Fibroblast of lung (primary cell): ENCODE measurements around the gene SEZ6L. TPM values are rescaled to one million over a fixed set of nuclear protein-coding genes. Genes with fewer than 3 reads are reported as not detected.
A peak's percentile ranks its signal among the peaks of the same experiment; 100 is the strongest.

Source experiments
- DNase-seq, 2 donors: peaks; one replicate each; pipeline versions ENCODE4 v3.0.0 to v3.0.0-alpha.2; 2010; ENCODE audit warnings: low read depth in 2 of 2
- H2AFZ ChIP-seq: 2 replicates; pipeline ENCODE4 v1.5.1; 2012; ENCODE audit warnings: low read length, control low read depth, inconsistent platforms
- H3K27ac ChIP-seq: 2 replicates; pipeline ENCODE4 v1.5.1; 2011; ENCODE audit warnings: low read length, control low read depth; ENCODE audit not compliant: insufficient read depth
- H3K27me3 ChIP-seq: 2 replicates; pipeline ENCODE4 v1.5.1; 2011; ENCODE audit warnings: mild to moderate bottlenecking, low read length; ENCODE audit not compliant: control insufficient read depth, insufficient read depth
- H3K36me3 ChIP-seq: 2 replicates; pipeline ENCODE4 v1.5.1; 2011; ENCODE audit warnings: low read length; ENCODE audit not compliant: control insufficient read depth, insufficient read depth
- H3K4me1 ChIP-seq: 2 replicates; pipeline ENCODE4 v1.5.1; 2011; ENCODE audit warnings: low read length; ENCODE audit not compliant: control insufficient read depth, insufficient read depth; ENCODE audit errors: extremely low read depth
- H3K4me2 ChIP-seq: 2 replicates; pipeline ENCODE4 v1.5.1; 2011; ENCODE audit warnings: low read length, control low read depth; ENCODE audit not compliant: insufficient read depth; ENCODE audit errors: extremely low read depth
- H3K4me3 ChIP-seq, 4 experiments: fragments of 200-600 bp in 1 of 4; sonication (generic) in 1 of 4; replicated peaks in 1 of 4; 2 replicates each; pipeline ENCODE4 v1.5.1; 2011 to 2016; ENCODE audit warnings: low read length in 4 of 4, low read depth in 3 of 4, mild to moderate bottlenecking in 3 of 4, control low read depth in 2 of 4, inconsistent platforms in 1 of 4, mixed read lengths in 1 of 4; ENCODE audit not compliant: insufficient read depth in 1 of 4; ENCODE audit errors: control extremely low read depth in 1 of 4
- H3K79me2 ChIP-seq: 2 replicates; pipeline ENCODE4 v1.5.1; 2012; ENCODE audit warnings: mild to moderate bottlenecking, low read length, inconsistent platforms; ENCODE audit not compliant: control insufficient read depth, insufficient read depth
- H3K9ac ChIP-seq: 2 replicates; pipeline ENCODE4 v1.5.1; 2011; ENCODE audit warnings: mild to moderate bottlenecking, low read length, control low read depth; ENCODE audit not compliant: insufficient read depth
- H3K9me3 ChIP-seq: 2 replicates; pipeline ENCODE4 v1.5.1; 2012; ENCODE audit warnings: low read depth, low read length; ENCODE audit not compliant: control insufficient read depth, insufficient read depth
- H4K20me1 ChIP-seq: 2 replicates; pipeline ENCODE4 v1.5.1; 2011; ENCODE audit warnings: low read length; ENCODE audit not compliant: control insufficient read depth, insufficient read depth; ENCODE audit errors: extremely low read depth
- EZH2 ChIP-seq: IDR thresholded peaks from 2 replicates; pipeline ENCODE4 v1.5.1; 2012; ENCODE audit warnings: low read length, control low read depth, mild to moderate bottlenecking; ENCODE audit errors: missing control alignments
- polyA plus RNA-seq, 2 donors: library from polyadenylated mRNA; depleted of rRNA in 1 of 2; stranded (reverse) in 1 of 2; unstranded in 1 of 2; fragments of >200 nt; gene quantifications; 2 replicates each; pipeline ENCODE4 v1.2.1, GENCODE V29; 2011 to 2012; ENCODE audit warnings: missing spikeins in 1 of 2
- total RNA-seq: library from RNA; depleted of rRNA; stranded (reverse); fragments of >200 nt; gene quantifications from 2 replicates; pipeline ENCODE4 v1.2.1, GENCODE V29; 2014
- TF ChIP-seq, protein P1 (sequence below), 2 donors: IDR thresholded peaks in 1 of 2; conservative IDR thresholded peaks in 1 of 2; 1 replicate in 1 of 2; 2 replicates in 1 of 2; pipeline ENCODE4 v1.5.1; 2011 to 2012; ENCODE audit warnings: low read length in 2 of 2, control low read depth in 1 of 2, inconsistent platforms in 1 of 2, low read depth in 1 of 2, mild to moderate bottlenecking in 1 of 2

Gene SEZ6L
- total and polyA plus RNA-seq, 2 donors (not counting 1 experiment from before 2014, with no cell fraction given): not detected

- Histone ChIP-seq H2AFZ (no peak overlapping the region), H3K27me3 (no peaks in the 10 kb centered on the region), H3K4me1 (peaks cover 2% of the 10 kb centered on the region), H3K27ac (no peak overlapping the region), H3K36me3 (no peaks in the 10 kb centered on the region), H3K9ac (no peak overlapping the region), H3K79me2 (no peaks in the 10 kb centered on the region), H3K9me3 (no peaks in the 10 kb centered on the region), H3K4me3 (no peak overlapping the region), H3K4me2 (no peak overlapping the region), H4K20me1 (no peaks in the 10 kb centered on the region)
- peak in 1 of 2 donors; percentile 95 for DNase-seq
- TF ChIP-seq, protein P1, sequence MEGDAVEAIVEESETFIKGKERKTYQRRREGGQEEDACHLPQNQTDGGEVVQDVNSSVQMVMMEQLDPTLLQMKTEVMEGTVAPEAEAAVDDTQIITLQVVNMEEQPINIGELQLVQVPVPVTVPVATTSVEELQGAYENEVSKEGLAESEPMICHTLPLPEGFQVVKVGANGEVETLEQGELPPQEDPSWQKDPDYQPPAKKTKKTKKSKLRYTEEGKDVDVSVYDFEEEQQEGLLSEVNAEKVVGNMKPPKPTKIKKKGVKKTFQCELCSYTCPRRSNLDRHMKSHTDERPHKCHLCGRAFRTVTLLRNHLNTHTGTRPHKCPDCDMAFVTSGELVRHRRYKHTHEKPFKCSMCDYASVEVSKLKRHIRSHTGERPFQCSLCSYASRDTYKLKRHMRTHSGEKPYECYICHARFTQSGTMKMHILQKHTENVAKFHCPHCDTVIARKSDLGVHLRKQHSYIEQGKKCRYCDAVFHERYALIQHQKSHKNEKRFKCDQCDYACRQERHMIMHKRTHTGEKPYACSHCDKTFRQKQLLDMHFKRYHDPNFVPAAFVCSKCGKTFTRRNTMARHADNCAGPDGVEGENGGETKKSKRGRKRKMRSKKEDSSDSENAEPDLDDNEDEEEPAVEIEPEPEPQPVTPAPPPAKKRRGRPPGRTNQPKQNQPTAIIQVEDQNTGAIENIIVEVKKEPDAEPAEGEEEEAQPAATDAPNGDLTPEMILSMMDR (conservative IDR thresholded peaks at IDR 0.05 in 1 of 2, IDR thresholded peaks at IDR 0.05 in 1 of 2; ENCODE audit: low read depth in 1 of 2, low read length in 2 of 2): no peak
- TF ChIP-seq EZH2: no peak
Observed at GRCh38 chr22:26322179-26322905, 153.1 kb downstream of the SEZ6L start.

GRCh38 chr22:26323013-26323412 is 153.8 kb downstream of the SEZ6L start:
- Histone ChIP-seq H3K9me3 (no peaks in the 10 kb centered on the region), H4K20me1 (no peaks in the 10 kb centered on the region), H3K27me3 (no peaks in the 10 kb centered on the region), H3K4me3 (no peak overlapping the region), H3K79me2 (no peaks in the 10 kb centered on the region), H3K9ac (no peak overlapping the region), H2AFZ (no peak overlapping the region), H3K4me1 (peaks cover 2% of the 10 kb centered on the region), H3K27ac (no peak overlapping the region), H3K36me3 (no peaks in the 10 kb centered on the region), H3K4me2 (no peak overlapping the region)
- TF ChIP-seq, protein P1 (conservative IDR thresholded peaks at IDR 0.05 in 1 of 2, IDR thresholded peaks at IDR 0.05 in 1 of 2; ENCODE audit: low read depth in 1 of 2, low read length in 2 of 2): no peak
- TF ChIP-seq EZH2: no peak
- no peak for DNase-seq

DNA sequence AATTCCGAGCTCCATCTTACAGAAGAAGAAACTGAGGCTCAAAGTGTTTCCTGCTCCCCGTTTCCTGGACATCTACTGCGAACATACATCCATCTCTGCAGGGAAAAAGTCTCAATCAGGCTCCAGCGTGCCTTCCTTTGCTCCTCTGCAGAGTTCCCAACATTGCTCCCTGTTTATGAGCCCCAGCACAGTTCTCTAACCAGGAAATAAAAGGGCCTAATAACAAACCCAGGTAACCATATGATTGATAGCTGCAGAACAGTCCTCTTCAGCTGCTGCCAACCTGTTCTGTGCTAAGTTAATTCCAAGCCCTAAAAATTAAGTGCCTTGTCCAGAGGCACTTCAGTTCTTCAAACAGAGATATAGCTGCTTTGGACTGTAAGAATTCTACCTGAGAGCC is 154.9 kb downstream of the SEZ6L start:
- Histone ChIP-seq H3K9me3 (no peaks in the 10 kb centered on the region), H3K4me2 (no peak overlapping the region), H4K20me1 (no peaks in the 10 kb centered on the region), H3K9ac (no peak overlapping the region), H3K79me2 (no peaks in the 10 kb centered on the region), H2AFZ (no peak overlapping the region), H3K4me1 (peaks cover 2% of the 10 kb centered on the region), H3K27ac (no peak overlapping the region), H3K36me3 (no peaks in the 10 kb centered on the region), H3K4me3 (no peak overlapping the region), H3K27me3 (no peaks in the 10 kb centered on the region)
- no peak for DNase-seq
- TF ChIP-seq EZH2: no peak
- TF ChIP-seq, protein P1 (conservative IDR thresholded peaks at IDR 0.05 in 1 of 2, IDR thresholded peaks at IDR 0.05 in 1 of 2; ENCODE audit: low read depth in 1 of 2, low read length in 2 of 2): no peak
